ENCODE measurements around the gene TNFRSF19. TPM values are rescaled to one million over a fixed set of nuclear protein-coding genes. Genes with fewer than 3 reads are reported as not detected.
"Not testable (repeated sequence)": the region's sequence is repeated elsewhere in the genome, so short reads cannot be mapped to it uniquely, and the experiment has no call there.

TNFRSF19 gene
- 13.1 TPM for polyA plus RNA-seq (2013, experiment 1 of 2; ENCODE audit: insufficient read length)
- polyA plus RNA-seq (2013, experiment 2 of 2; ENCODE audit: insufficient read length): 12.9 TPM

- DNase-seq: peak; percentile 74
These were observed at the start of gene TNFRSF19 for GRCh38 chr13:23570099-23570920. TSS of gene TNFRSF19 (plus strand) at chr13:23570412. CDS start at chr13:23590184, 19,772 bp downstream.

- DNase-seq: not testable (repeated sequence)
These were observed 40.3 kb upstream of the TNFRSF19 start for GRCh38 chr13:23529926-23530325.

- DNase-seq: no peak
These were observed 38.8 kb upstream of the TNFRSF19 start for GRCh38 chr13:23531446-23531845.

GRCh38 chr13:23534090-23534489 lies 36.1 kb upstream of the TNFRSF19 start:
- no peak for DNase-seq

- no peak for DNase-seq
These were observed 28.9 kb upstream of the TNFRSF19 start for GRCh38 chr13:23541221-23541824.

- no peak for DNase-seq
These were observed 25.5 kb upstream of the TNFRSF19 start for GRCh38 chr13:23544668-23545067.

- peak; percentile 50 for DNase-seq
These were observed 23.1 kb upstream of the TNFRSF19 start for GRCh38 chr13:23547000-23547590.

- DNase-seq: no peak
These were observed 20.5 kb upstream of the TNFRSF19 start for GRCh38 chr13:23549724-23550123.

- DNase-seq: no peak
These were observed 20.0 kb upstream of the TNFRSF19 start for GRCh38 chr13:23550163-23550562.

GRCh38 chr13:23551213-23552008 lies 18.8 kb upstream of the TNFRSF19 start:
- no peak for DNase-seq

GRCh38 chr13:23552171-23552570 lies 18.0 kb upstream of the TNFRSF19 start:
- no peak for DNase-seq

GRCh38 chr13:23552661-23553060 lies 17.6 kb upstream of the TNFRSF19 start:
- DNase-seq: no peak

- peak; percentile 32 for DNase-seq
These were observed 16.2 kb upstream of the TNFRSF19 start for GRCh38 chr13:23554000-23554399.

GRCh38 chr13:23557043-23557442 lies 13.2 kb upstream of the TNFRSF19 start:
- no peak for DNase-seq

GRCh38 chr13:23557733-23558132 lies 12.5 kb upstream of the TNFRSF19 start:
- DNase-seq: no peak

GRCh38 chr13:23558675-23559536 lies 11.3 kb upstream of the TNFRSF19 start:
- peak; percentile 91 for DNase-seq

- DNase-seq: no peak
These were observed 9.6 kb upstream of the TNFRSF19 start for GRCh38 chr13:23560571-23561089.

- no peak for DNase-seq
These were observed 9.0 kb upstream of the TNFRSF19 start for GRCh38 chr13:23561261-23561660.

GRCh38 chr13:23563085-23563845 lies 6.9 kb upstream of the TNFRSF19 start:
- DNase-seq: no peak

- DNase-seq: no peak
These were observed 2.2 kb upstream of the TNFRSF19 start for GRCh38 chr13:23567906-23568460.
